HepG2 (cell line): Measurements from ENCODE around the gene PMEPA1. TPM values are rescaled to one million over a fixed set of nuclear protein-coding genes. Genes with fewer than 3 reads are reported as not detected.

Experiments used
- ATAC-seq: fragments of 200-7000 bp; cut with Tn5 transposase; 3 replicates; pipeline ENCODE4 v1.9.1; 2020; ENCODE audit warnings: mild to moderate bottlenecking, moderate library complexity
- BruUV-seq: library from RNA; stranded (reverse); fragments of 400-500 nt; replicated peaks from 2 replicates; lab custom pipeline; 2021; lab: Mats Ljungman, UMichigan
- CTCF ChIA-PET: fragments of 300-600 bp; formaldehyde crosslinking; extraction: SDS; loops from one replicate; lab custom pipeline; 2021; ENCODE audit warnings: low total read pairs, inconsistent platforms, low intra/inter-chr PET ratio; lab: Yijun Ruan, JAX
- POLR2A ChIA-PET: fragments of 350-600 bp; sonication (Branson Sonifier 250); formaldehyde crosslinking; loops from one replicate; lab custom pipeline; 2020; ENCODE audit warnings: antibody characterized with exemption, inconsistent platforms; lab: Yijun Ruan, JAX
- DNase-seq: peaks from one replicate; pipeline ENCODE4 v3.0.0-alpha.2; 2015; ENCODE audit warnings: low spot score
- FAIRE-seq: peaks from 3 replicates; lab custom pipeline; 2011; peaks lifted over from hg19 to GRCh38; lab: Jason Lieb, UNC
- H2AFZ ChIP-seq: one replicate; pipeline ENCODE4 v1.6.1; 2011; ENCODE audit warnings: low read length, inconsistent platforms
- H3K27ac ChIP-seq: fragments of 300-600 bp; 3 replicates; pipeline ENCODE4 v1.8.0; 2011; ENCODE audit warnings: mixed run types, mild to moderate bottlenecking, mixed read lengths, low read length, inconsistent platforms; ENCODE audit not compliant: insufficient read depth; ENCODE audit errors: extremely low read length
- H3K27me3 ChIP-seq, 2 experiments: fragments of 200-600 bp in 1 of 2; 2 replicates in 1 of 2; 3 replicates in 1 of 2; pipeline versions ENCODE4 v1.6.0 to v1.8.0; 2011; ENCODE audit warnings: low read length in 2 of 2, mild to moderate bottlenecking in 2 of 2, moderate library complexity in 2 of 2, inconsistent platforms in 1 of 2; ENCODE audit not compliant: insufficient read depth in 2 of 2, control insufficient read depth in 1 of 2
- H3K36me3 ChIP-seq, 2 experiments: fragments of 200-600 bp in 1 of 2; replicated peaks in 1 of 2; 2 replicates in 1 of 2; 3 replicates in 1 of 2; pipeline versions ENCODE4 v1.5.1 to v1.8.0; 2011; ENCODE audit warnings: low read length in 2 of 2, inconsistent platforms in 1 of 2; ENCODE audit not compliant: insufficient read depth in 2 of 2, control insufficient read depth in 1 of 2
- H3K4me1 ChIP-seq: 2 replicates; pipeline ENCODE4 v1.5.1; 2012; ENCODE audit warnings: low read length, inconsistent platforms; ENCODE audit not compliant: insufficient read depth
- H3K4me2 ChIP-seq: 2 replicates; pipeline ENCODE4 v1.6.0; 2011; ENCODE audit warnings: low read depth, low read length, inconsistent platforms
- H3K4me3 ChIP-seq, 3 experiments: fragments of 200-600 bp in 1 of 3; sonication (generic), shearing (Covaris generic) in 1 of 3; replicated peaks in 1 of 3; 2 replicates each; pipeline ENCODE4 v1.5.1; 2011 to 2016; ENCODE audit warnings: low read length in 3 of 3, inconsistent platforms in 2 of 3, low read depth in 2 of 3, mild to moderate bottlenecking in 2 of 3, control low read depth in 1 of 3, mixed read lengths in 1 of 3; ENCODE audit not compliant: insufficient read depth in 1 of 3
- H3K79me2 ChIP-seq: one replicate; pipeline ENCODE4 v1.6.1; 2011; ENCODE audit warnings: low read length, inconsistent platforms; ENCODE audit not compliant: insufficient read depth
- H3K9ac ChIP-seq: 2 replicates; pipeline ENCODE4 v1.6.0; 2011; ENCODE audit warnings: mild to moderate bottlenecking, low read depth, low read length, inconsistent platforms; ENCODE audit not compliant: insufficient read depth
- H3K9me3 ChIP-seq: 2 replicates; pipeline ENCODE4 v1.5.1; 2012; ENCODE audit warnings: mild to moderate bottlenecking, low read length
- H4K20me1 ChIP-seq: 2 replicates; pipeline ENCODE4 v1.6.0; 2011; ENCODE audit warnings: inconsistent platforms, mild to moderate bottlenecking, low read length, moderate library complexity; ENCODE audit not compliant: insufficient read depth
- CHD4 ChIP-seq: fragments of 200-600 bp; sonication (generic); IDR thresholded peaks from 2 replicates; pipeline ENCODE4 v1.7.0; 2017; ENCODE audit warnings: mild to moderate bottlenecking, low read length, borderline replicate concordance
- DPF2 ChIP-seq: sonication (generic); formaldehyde crosslinking; IDR thresholded peaks from 2 replicates; pipeline ENCODE4 v1.4.0; 2020; ENCODE audit warnings: mild to moderate bottlenecking, low read depth, missing genetic modification reagents, borderline replicate concordance
- HOXA7 ChIP-seq: sonication (generic); formaldehyde crosslinking; IDR thresholded peaks from 2 replicates; pipeline ENCODE4 v1.8.1; 2022; ENCODE audit warnings: mild to moderate bottlenecking, missing genetic modification reagents, moderate library complexity
- JUND ChIP-seq: sonication (generic); formaldehyde crosslinking; IDR thresholded peaks from 2 replicates; pipeline ENCODE4 v1.8.0; 2022; ENCODE audit warnings: mild to moderate bottlenecking, missing genetic modification reagents
- KAT2B ChIP-seq: fragments of 150-350 bp; IDR thresholded peaks from 2 replicates; pipeline ENCODE4 v1.6.1; 2014; ENCODE audit warnings: low read depth, low read length, borderline replicate concordance
- NR0B2 ChIP-seq: sonication (generic); formaldehyde crosslinking; IDR thresholded peaks from 2 replicates; pipeline ENCODE4 v1.4.0; 2020; ENCODE audit warnings: mild to moderate bottlenecking, missing genetic modification reagents
- RFX5 ChIP-seq: IDR thresholded peaks from 2 replicates; pipeline ENCODE4 v1.6.1; 2011; ENCODE audit warnings: low read depth, low read length, improper control_type of control experiment
- TEAD2 ChIP-seq: sonication (generic); formaldehyde crosslinking; IDR thresholded peaks from 2 replicates; pipeline ENCODE4 v1.9.0; 2021; ENCODE audit warnings: missing genetic modification reagents
- ZBTB7B ChIP-seq: sonication (generic); formaldehyde crosslinking; IDR thresholded peaks from 2 replicates; pipeline ENCODE4 v1.4.0; 2020; ENCODE audit warnings: missing genetic modification reagents
- ZNF232 ChIP-seq: sonication (generic); formaldehyde crosslinking; IDR thresholded peaks from 2 replicates; pipeline ENCODE4 v1.4.0; 2020; ENCODE audit warnings: missing genetic modification reagents, borderline replicate concordance
- ZNF34 ChIP-seq: sonication (generic); formaldehyde crosslinking; IDR thresholded peaks from 2 replicates; pipeline ENCODE4 v1.4.0; 2020; ENCODE audit warnings: mild to moderate bottlenecking, missing genetic modification reagents, borderline replicate concordance
- ZNF343 ChIP-seq: sonication (generic); formaldehyde crosslinking; IDR thresholded peaks from 2 replicates; pipeline ENCODE4 v1.4.0; 2020; ENCODE audit warnings: mild to moderate bottlenecking, missing genetic modification reagents
- ZNF362 ChIP-seq: sonication (generic); formaldehyde crosslinking; IDR thresholded peaks from 2 replicates; pipeline ENCODE4 v1.4.0; 2020; ENCODE audit warnings: missing genetic modification reagents, mild to moderate bottlenecking, borderline replicate concordance
- ZNF431 ChIP-seq: sonication (generic); formaldehyde crosslinking; IDR thresholded peaks from 2 replicates; pipeline ENCODE4 v1.9.0; 2022; ENCODE audit warnings: missing genetic modification reagents, low read depth, mild to moderate bottlenecking, borderline replicate concordance
- ZNF569 ChIP-seq: sonication (generic); formaldehyde crosslinking; IDR thresholded peaks from 2 replicates; pipeline ENCODE4 v1.5.0; 2020; ENCODE audit warnings: mild to moderate bottlenecking, missing genetic modification reagents, moderate library complexity, borderline replicate concordance
- ZNF841 ChIP-seq: sonication (generic); formaldehyde crosslinking; IDR thresholded peaks from 2 replicates; pipeline ENCODE4 v1.8.1; 2023; ENCODE audit warnings: missing genetic modification reagents, borderline replicate concordance
- ZSCAN21 ChIP-seq: sonication (generic); formaldehyde crosslinking; IDR thresholded peaks from 2 replicates; pipeline ENCODE4 v1.8.0; 2022; ENCODE audit warnings: mild to moderate bottlenecking, missing genetic modification reagents, moderate library complexity, borderline replicate concordance
- WGBS: methylation state at CpG from one replicate; pipeline ENCODE4 v1.1.6; 2017; ENCODE audit warnings: low lambda C conversion rate; 5-methylcytosine and 5-hydroxymethylcytosine counted together
- in situ Hi-C: cut with HindIII; loops from 2 replicates; pipeline ENCODE4 v1.10.0; 2017; ENCODE audit warnings: low pct_unique_long_range_greater_than_20kb; ENCODE audit not compliant: extremely low pct_ligation_motif_present
- intact Hi-C: fragments of 100-400 bp; cut with micrococcal nuclease; formaldehyde crosslinking; loops from one replicate; pipeline ENCODE4 v1.10.0; 2022; ENCODE audit not compliant: unreplicated experiment
- polyA plus RNA-seq, 8 experiments: library from polyadenylated mRNA; depleted of rRNA in 3 of 8; stranded (reverse) in 7 of 8; unstranded in 1 of 8; fragments of >200 nt; fragmentation: Illumina TruSeq in 4 of 8; extraction: Trizol in 4 of 8; gene quantifications; 2 replicates each; pipeline versions ENCODE4 v1.2.1 to v1.2.3, GENCODE V29; 2011 to 2016; ENCODE audit warnings: low read depth in 4 of 8, missing spikeins in 1 of 8, mixed read lengths in 1 of 8; ENCODE audit not compliant: insufficient read depth in 1 of 8
- total RNA-seq, 5 experiments: library from RNA; depleted of rRNA; stranded (reverse); fragments of >200 nt; fragmentation: Illumina TruSeq; extraction: Trizol; gene quantifications; 2 replicates each; pipeline ENCODE4 v1.2.3, GENCODE V29; 2016; ENCODE audit warnings: low read depth in 1 of 5
- TF ChIP-seq, protein P1 (sequence below): sonication (generic); formaldehyde crosslinking; IDR thresholded peaks from 2 replicates; pipeline ENCODE4 v1.8.0; 2022; ENCODE audit warnings: mild to moderate bottlenecking, missing genetic modification reagents

PMEPA1 gene
- total and polyA plus RNA-seq, 2 of the 13 experiments (the other 11 are each of a cell fraction or from before 2014, with no cell fraction given) = not detected

DNA sequence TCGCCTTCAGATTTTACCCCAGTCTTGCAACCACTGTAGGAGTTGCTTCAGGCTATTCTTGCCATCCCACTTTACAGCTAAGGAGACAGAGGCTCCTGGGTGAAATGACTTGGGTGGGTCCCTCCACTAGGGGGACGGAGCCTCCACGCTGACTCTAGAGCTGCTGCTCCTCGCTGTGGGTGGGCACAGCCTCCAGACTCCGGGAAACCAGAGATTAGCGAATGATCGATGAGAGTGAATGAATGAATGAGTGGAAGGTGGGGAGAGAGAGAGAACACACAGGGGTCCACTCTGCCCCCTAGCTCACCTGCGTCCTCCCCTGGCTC is 100.0 kb downstream of the PMEPA1 start:
- POLR2A ChIA-PET = no interaction called here
- in situ Hi-C loops = no loop called here
- Histone ChIP-seq H3K9me3 (no peaks in the 10 kb centered on the region), H3K4me2 (no peak overlapping the region), H2AFZ (no peak overlapping the region), H3K27ac (no peak overlapping the region), H3K36me3 (no peaks in the 10 kb centered on the region), H3K4me3 (no peak overlapping the region), H3K27me3 (peaks cover 20 to 61% of the 10 kb centered on the region in 2 experiments; a peak in 3 of 5 replicates)
- FAIRE-seq (no peak), ATAC-seq (peak; percentile 50; the same call in 2 of the 3 replicates)
- TF ChIP-seq TEAD2 (CRISPR knock-in tag) (no peak), HOXA7 (CRISPR knock-in tag) (no peak), ZNF841 (CRISPR knock-in tag) (no peak), ZNF343 (CRISPR knock-in tag) (no peak), ZSCAN21 (CRISPR knock-in tag) (no peak), KAT2B (no peak), ZNF232 (CRISPR knock-in tag) (no peak), ZNF362 (no peak), CHD4 (no peak), ZNF34 (CRISPR knock-in tag) (no peak), NR0B2 (no peak), ZBTB7B (CRISPR knock-in tag) (no peak), ZNF569 (CRISPR knock-in tag) (no peak), RFX5 (no peak), DPF2 (CRISPR knock-in tag) (no peak), JUND (CRISPR knock-in tag) (no peak), ZNF431 (CRISPR knock-in tag) (no peak)
- TF ChIP-seq, protein P1, sequence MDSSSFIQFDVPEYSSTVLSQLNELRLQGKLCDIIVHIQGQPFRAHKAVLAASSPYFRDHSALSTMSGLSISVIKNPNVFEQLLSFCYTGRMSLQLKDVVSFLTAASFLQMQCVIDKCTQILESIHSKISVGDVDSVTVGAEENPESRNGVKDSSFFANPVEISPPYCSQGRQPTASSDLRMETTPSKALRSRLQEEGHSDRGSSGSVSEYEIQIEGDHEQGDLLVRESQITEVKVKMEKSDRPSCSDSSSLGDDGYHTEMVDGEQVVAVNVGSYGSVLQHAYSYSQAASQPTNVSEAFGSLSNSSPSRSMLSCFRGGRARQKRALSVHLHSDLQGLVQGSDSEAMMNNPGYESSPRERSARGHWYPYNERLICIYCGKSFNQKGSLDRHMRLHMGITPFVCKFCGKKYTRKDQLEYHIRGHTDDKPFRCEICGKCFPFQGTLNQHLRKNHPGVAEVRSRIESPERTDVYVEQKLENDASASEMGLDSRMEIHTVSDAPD = no peak
- TF ChIP-seq, all 625 proteins: peak for 0
- Histone ChIP-seq H3K4me1 (no peaks in the 10 kb centered on the region), H3K9ac (no peak overlapping the region), H4K20me1 (no peaks in the 10 kb centered on the region; the same call in 1 of the 2 replicates), H3K79me2 (no peaks in the 10 kb centered on the region)
- CTCF ChIA-PET = no interaction called here
- 42% methylated on average over 8 of the region's 8 CpGs for WGBS
- BruUV-seq = no TSS peak
- intact Hi-C loops = no loop called here
- DNase-seq = no peak
